SJSA1 (cell line): ENCODE results near the gene VKORC1L1. TPM values are rescaled to one million over a fixed set of nuclear protein-coding genes. Genes with fewer than 3 reads are reported as not detected.

Source experiments
- DNase-seq, 2 experiments: peaks; one replicate each; pipeline ENCODE4 v3.0.0-alpha.2; 2015 to 2020; ENCODE audit warnings: low spot score in 2 of 2, low read depth in 1 of 2
- H3K27ac ChIP-seq: fragments of 250-450 bp; sonication (Bioruptor Pico); 2 replicates; pipeline ENCODE4 v1.5.1; 2020; ENCODE audit warnings: mild to moderate bottlenecking, moderate library complexity
- H3K27me3 ChIP-seq: fragments of 250-450 bp; sonication (Bioruptor Pico); replicated peaks from 2 replicates; pipeline ENCODE4 v1.5.1; 2020; ENCODE audit warnings: mild to moderate bottlenecking, moderate library complexity
- H3K36me3 ChIP-seq: fragments of 250-450 bp; sonication (Bioruptor Pico); 2 replicates; pipeline ENCODE4 v1.5.1; 2020; ENCODE audit warnings: mild to moderate bottlenecking
- H3K4me1 ChIP-seq: fragments of 250-450 bp; sonication (Bioruptor Pico); replicated peaks from 2 replicates; pipeline ENCODE4 v1.6.1; 2021; ENCODE audit warnings: mild to moderate bottlenecking
- H3K4me3 ChIP-seq: fragments of 250-450 bp; sonication (Bioruptor Pico); 2 replicates; pipeline ENCODE4 v1.5.1; 2020; ENCODE audit warnings: mild to moderate bottlenecking
- H3K9me3 ChIP-seq: fragments of 250-450 bp; sonication (Bioruptor Pico); replicated peaks from 2 replicates; pipeline ENCODE4 v1.5.1; 2020; ENCODE audit warnings: mild to moderate bottlenecking
- total RNA-seq: library from RNA; depleted of rRNA; stranded (reverse); fragments of >200 nt; shearing (Covaris generic); gene quantifications from 2 replicates; pipeline ENCODE4 v1.2.3, GENCODE V29; 2014

The VKORC1L1 gene
- total RNA-seq, 1 experiment from 2014 or later, result 16.1 TPM

- no peaks in the 10 kb centered on the region for H3K9me3 ChIP-seq
- no peak overlapping the region for H3K27ac ChIP-seq
- no peak overlapping the region for H3K4me3 ChIP-seq
- H3K4me1 ChIP-seq, result no peaks in the 10 kb centered on the region
- DNase-seq, result no peak
- H3K36me3 ChIP-seq, result peaks cover 97% of the 10 kb centered on the region
- no peaks in the 10 kb centered on the region for H3K27me3 ChIP-seq
These were observed 95.6 kb downstream of the VKORC1L1 start for GRCh38 chr7:65968256-65969185.

GRCh38 chr7:65971021-65971420 lies 98.1 kb downstream of the VKORC1L1 start:
- H3K4me3 ChIP-seq, result no peak overlapping the region
- H3K4me1 ChIP-seq, result no peaks in the 10 kb centered on the region
- no peaks in the 10 kb centered on the region for H3K27me3 ChIP-seq
- no peaks in the 10 kb centered on the region for H3K9me3 ChIP-seq
- H3K36me3 ChIP-seq, result peaks cover 97% of the 10 kb centered on the region
- DNase-seq, result no peak
- no peak overlapping the region for H3K27ac ChIP-seq

GRCh38 chr7:65972976-65973375 lies 100.1 kb downstream of the VKORC1L1 start:
- no peak for DNase-seq
- Histone ChIP-seq H3K9me3 (no peaks in the 10 kb centered on the region), H3K27me3 (no peaks in the 10 kb centered on the region), H3K36me3 (peaks cover 95% of the 10 kb centered on the region), H3K4me3 (no peak overlapping the region), H3K4me1 (no peaks in the 10 kb centered on the region), H3K27ac (no peak overlapping the region)

- Histone ChIP-seq H3K27me3 (no peaks in the 10 kb centered on the region), H3K36me3 (peaks cover 94% of the 10 kb centered on the region)
- no peak for DNase-seq
These were observed 101.4 kb downstream of the VKORC1L1 start for GRCh38 chr7:65974191-65974801.

GRCh38 chr7:65974876-65975275 lies 102.0 kb downstream of the VKORC1L1 start:
- no peak for DNase-seq
- Histone ChIP-seq H3K36me3 (peaks cover 94% of the 10 kb centered on the region), H3K4me3 (no peak overlapping the region), H3K27me3 (no peaks in the 10 kb centered on the region), H3K27ac (no peak overlapping the region), H3K4me1 (peaks cover 6% of the 10 kb centered on the region), H3K9me3 (no peaks in the 10 kb centered on the region)

More at GRCh38 chr7:65974191-65974801, 101.4 kb downstream of the VKORC1L1 start:
- Histone ChIP-seq H3K27ac (no peak overlapping the region), H3K4me3 (no peak overlapping the region), H3K4me1 (peaks cover under 1% of the 10 kb centered on the region), H3K9me3 (no peaks in the 10 kb centered on the region)

- H3K27me3 ChIP-seq, result no peaks in the 10 kb centered on the region
- peaks cover 14% of the 10 kb centered on the region for H3K4me1 ChIP-seq
- no peak for DNase-seq
- no peak overlapping the region for H3K27ac ChIP-seq
- H3K4me3 ChIP-seq, result no peak overlapping the region
- H3K9me3 ChIP-seq, result no peaks in the 10 kb centered on the region
- peaks cover 90% of the 10 kb centered on the region for H3K36me3 ChIP-seq
These were observed 103.1 kb downstream of the VKORC1L1 start for GRCh38 chr7:65975814-65976445.

GRCh38 chr7:65976659-65977196 lies 103.9 kb downstream of the VKORC1L1 start:
- no peak overlapping the region for H3K4me3 ChIP-seq
- peaks cover 14% of the 10 kb centered on the region for H3K4me1 ChIP-seq
- no peak for DNase-seq
- peaks cover 84% of the 10 kb centered on the region for H3K36me3 ChIP-seq
- H3K9me3 ChIP-seq, result no peaks in the 10 kb centered on the region
- H3K27ac ChIP-seq, result no peak overlapping the region
- H3K27me3 ChIP-seq, result no peaks in the 10 kb centered on the region

- Histone ChIP-seq H3K9me3 (no peaks in the 10 kb centered on the region), H3K27ac (no peak overlapping the region), H3K4me1 (peaks cover 19% of the 10 kb centered on the region), H3K4me3 (no peak overlapping the region), H3K27me3 (no peaks in the 10 kb centered on the region), H3K36me3 (peaks cover 66% of the 10 kb centered on the region)
- no peak for DNase-seq
These were observed 106.2 kb downstream of the VKORC1L1 start for GRCh38 chr7:65978891-65979582.

GRCh38 chr7:65979583-65980477 lies 107.0 kb downstream of the VKORC1L1 start:
- no peaks in the 10 kb centered on the region for H3K9me3 ChIP-seq
- H3K27me3 ChIP-seq, result no peaks in the 10 kb centered on the region
- H3K27ac ChIP-seq, result peak overlapping the region; percentile 62
- H3K4me3 ChIP-seq, result peak overlapping the region; percentile 79
- peaks cover 58% of the 10 kb centered on the region for H3K36me3 ChIP-seq
- DNase-seq, result no peak
- peaks cover 19% of the 10 kb centered on the region for H3K4me1 ChIP-seq

GRCh38 chr7:65980478-65981250 lies 107.8 kb downstream of the VKORC1L1 start:
- peak overlapping the region; percentile 79 for H3K4me3 ChIP-seq
- no peaks in the 10 kb centered on the region for H3K27me3 ChIP-seq
- DNase-seq, result peak; percentile 94 to 97
- peaks cover 19% of the 10 kb centered on the region for H3K4me1 ChIP-seq
- no peaks in the 10 kb centered on the region for H3K9me3 ChIP-seq
- peak overlapping the region; percentile 62 for H3K27ac ChIP-seq
- H3K36me3 ChIP-seq, result peaks cover 49% of the 10 kb centered on the region

GRCh38 chr7:65981965-65982792 lies 109.3 kb downstream of the VKORC1L1 start, which contains the start of gene GUSB:
GUSB (minus strand) TSS chr7:65982213; CDS start chr7:65982183, 30 bp downstream.
- no peaks in the 10 kb centered on the region for H3K9me3 ChIP-seq
- H3K4me3 ChIP-seq, result peak within 1 kb of the TSS; percentile 79
- H3K4me1 ChIP-seq, result peaks cover 19% of the 10 kb centered on the region
- DNase-seq, result peak; percentile 91 to 94
- peak within 1 kb of the TSS; percentile 67 for H3K27ac ChIP-seq
- peaks cover 34% of the 10 kb centered on the region for H3K36me3 ChIP-seq
- no peaks in the 10 kb centered on the region for H3K27me3 ChIP-seq
